Stimulated activated naive CD8-positive, alpha-beta T cell treated with anti-CD3 and anti-CD28 coated beads, Interleukin-15, Interleukin-2, amounts not matched to agents 100 U/mL and 50 U/mL, for 24 hours (primary cell): ENCODE data around the gene CALCB.
A peak's percentile ranks its signal among the peaks of the same experiment; 100 is the strongest.
"Not testable (repeated sequence)": the region's sequence is repeated elsewhere in the genome, so short reads cannot be mapped to it uniquely, and the experiment has no call there.

ENCODE experiments used
- ATAC-seq: fragments of 150-1000 bp; cut with Tn5 transposase; one replicate; pipeline ENCODE4 v1.10.0; 2021
- DNase-seq: peaks from one replicate; pipeline ENCODE4 v3.0.0; 2021

The CALCB gene, protein sequence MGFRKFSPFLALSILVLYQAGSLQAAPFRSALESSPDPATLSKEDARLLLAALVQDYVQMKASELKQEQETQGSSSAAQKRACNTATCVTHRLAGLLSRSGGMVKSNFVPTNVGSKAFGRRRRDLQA

GRCh38 chr11:15073361-15074205, at the start of gene CALCB:
Gene CALCB (plus strand): TSS chr11:15073593. CDS start chr11:15074719, 1,126 bp downstream.
- peak; percentile 38 for DNase-seq
- no peak for ATAC-seq

DNA sequence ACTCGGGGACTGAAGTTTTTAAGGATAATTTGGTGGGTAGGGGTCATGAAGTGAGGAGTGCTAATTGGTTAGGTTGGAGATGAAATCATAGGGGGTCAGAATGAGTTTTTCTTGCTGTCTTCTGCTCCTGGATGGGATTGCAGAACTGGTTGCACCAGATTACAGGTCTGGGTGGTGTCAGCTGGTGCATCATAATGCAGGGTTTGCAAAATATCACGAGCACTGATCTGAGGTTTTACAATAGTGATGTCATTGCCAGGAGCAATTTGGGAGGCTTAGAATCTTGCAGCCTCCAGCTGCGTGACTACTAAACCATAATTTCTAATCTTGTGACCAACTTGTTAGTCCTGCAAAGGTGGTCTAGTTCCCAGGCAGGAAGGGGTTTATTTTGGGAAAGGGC, 46.4 kb upstream of the CALCB start:
- no peak for DNase-seq

GRCh38 chr11:15027956-15028355, 45.4 kb upstream of the CALCB start:
- DNase-seq (no peak), ATAC-seq (no peak)

More for the DNA sequence above, 46.4 kb upstream of the CALCB start:
- no peak for ATAC-seq

GRCh38 chr11:15028379-15028778, 45.0 kb upstream of the CALCB start:
- DNase-seq (no peak), ATAC-seq (no peak)

DNA sequence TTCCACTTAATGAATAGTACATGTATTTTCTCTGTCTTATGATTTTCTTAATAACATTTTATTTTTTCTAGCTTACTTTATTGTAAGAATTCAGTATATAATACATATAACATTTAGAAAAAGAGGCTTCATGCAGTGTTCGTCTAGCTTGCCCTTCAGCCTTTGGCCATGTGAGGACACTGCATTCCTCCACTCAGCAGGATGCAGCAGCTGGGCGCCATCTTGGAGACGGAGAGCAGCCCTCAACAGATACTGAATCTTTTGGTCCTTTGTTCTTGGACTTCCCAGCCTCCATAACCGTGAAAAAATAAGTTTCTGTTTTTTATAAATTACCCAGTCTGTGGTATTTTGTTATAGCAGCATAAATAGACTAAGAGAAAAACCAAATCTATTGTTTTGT, 41.4 kb upstream of the CALCB start:
- ATAC-seq, DNase-seq: not testable (repeated sequence)

DNA sequence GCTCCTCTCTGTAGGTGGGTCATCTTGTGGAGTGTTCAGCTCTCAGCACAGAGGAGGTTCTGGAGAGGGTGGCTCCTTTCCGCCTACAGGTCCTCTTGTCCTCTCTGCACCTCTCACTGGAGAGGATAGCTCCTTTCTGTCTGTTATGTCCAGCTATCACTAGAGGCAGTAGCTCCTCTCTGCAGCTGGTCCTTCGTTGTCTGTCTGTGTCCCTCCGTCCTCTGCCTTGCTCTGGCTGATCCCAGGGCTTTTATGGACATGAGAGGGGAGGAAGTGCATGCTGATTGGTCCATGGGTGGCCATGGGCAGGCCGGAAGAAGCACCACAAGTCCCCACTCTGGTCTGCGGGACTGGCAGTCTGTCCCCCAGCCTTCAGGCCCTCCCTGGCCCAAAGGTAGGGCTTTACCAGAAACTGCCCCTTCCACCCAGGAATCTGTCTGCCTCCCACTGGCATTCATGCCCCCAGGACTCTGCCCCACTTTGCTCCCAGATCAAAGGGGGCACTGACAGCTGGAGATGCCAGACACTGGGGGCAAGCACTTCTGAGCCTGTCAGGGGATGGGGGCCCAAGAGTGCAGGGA, 38.6 kb upstream of the CALCB start:
- DNase-seq = no peak
- ATAC-seq = no peak

GRCh38 chr11:15035283-15035682, 38.1 kb upstream of the CALCB start:
- no peak for ATAC-seq
- DNase-seq = no peak

GRCh38 chr11:15038963-15039362, 34.4 kb upstream of the CALCB start:
- no peak for DNase-seq
- no peak for ATAC-seq

GRCh38 chr11:15045209-15045608, 28.2 kb upstream of the CALCB start:
- DNase-seq (no peak), ATAC-seq (no peak)

- ATAC-seq = no peak
These were observed 27.5 kb upstream of the CALCB start for GRCh38 chr11:15045891-15046290.

GRCh38 chr11:15046673-15047072, 26.7 kb upstream of the CALCB start:
- ATAC-seq = not testable (repeated sequence)

More at GRCh38 chr11:15045891-15046290, 27.5 kb upstream of the CALCB start:
- no peak for DNase-seq

DNA sequence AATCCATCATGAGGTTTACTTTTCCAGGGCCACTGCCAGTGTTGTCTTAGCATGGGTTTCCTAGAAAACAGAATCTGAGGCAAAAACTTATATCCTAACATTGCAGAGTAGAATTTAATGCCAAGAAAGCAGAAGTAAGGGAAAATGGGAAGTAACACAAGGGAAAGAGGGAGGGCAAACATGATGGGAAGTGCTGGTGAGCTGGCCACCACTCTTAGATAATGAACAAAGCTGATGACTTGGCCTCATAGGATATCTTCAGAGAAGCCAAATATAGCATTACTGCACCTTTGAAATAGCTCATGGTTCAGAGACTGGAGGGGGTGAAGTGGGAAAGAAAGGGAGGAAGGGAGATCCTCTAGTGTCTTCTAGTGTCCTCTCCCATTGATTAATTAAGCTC, 24.8 kb upstream of the CALCB start:
- DNase-seq (no peak), ATAC-seq (no peak)

More at GRCh38 chr11:15046673-15047072, 26.7 kb upstream of the CALCB start:
- DNase-seq = not testable (repeated sequence)

GRCh38 chr11:15053191-15053685, 20.2 kb upstream of the CALCB start:
- peak; percentile 89 for ATAC-seq
- DNase-seq = peak; percentile 23

- ATAC-seq (no peak), DNase-seq (no peak)
These were observed 17.6 kb upstream of the CALCB start for GRCh38 chr11:15055620-15056356.

DNA sequence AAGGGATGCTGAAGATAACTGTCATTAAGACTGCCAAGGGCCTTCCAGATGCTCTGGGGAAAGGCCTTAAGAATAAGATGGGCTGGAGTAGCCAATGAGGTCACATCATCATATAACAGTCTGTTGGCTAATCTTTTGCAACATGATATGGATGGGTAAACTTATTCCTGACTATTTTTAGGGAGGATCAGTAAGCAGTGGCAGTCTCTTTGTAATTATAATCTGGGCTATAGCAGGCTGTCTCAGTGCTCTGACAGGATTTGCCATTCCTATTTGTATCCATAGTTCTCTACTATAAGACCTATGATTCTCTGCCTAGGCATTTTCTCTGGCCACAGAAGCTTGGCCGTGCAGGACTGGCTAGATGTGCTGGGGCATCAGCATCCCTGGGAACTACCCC, 16.1 kb upstream of the CALCB start:
- ATAC-seq (no peak), DNase-seq (no peak)

GRCh38 chr11:15059132-15059915, 14.1 kb upstream of the CALCB start:
- peak; percentile 85 for ATAC-seq
- no peak for DNase-seq

DNA sequence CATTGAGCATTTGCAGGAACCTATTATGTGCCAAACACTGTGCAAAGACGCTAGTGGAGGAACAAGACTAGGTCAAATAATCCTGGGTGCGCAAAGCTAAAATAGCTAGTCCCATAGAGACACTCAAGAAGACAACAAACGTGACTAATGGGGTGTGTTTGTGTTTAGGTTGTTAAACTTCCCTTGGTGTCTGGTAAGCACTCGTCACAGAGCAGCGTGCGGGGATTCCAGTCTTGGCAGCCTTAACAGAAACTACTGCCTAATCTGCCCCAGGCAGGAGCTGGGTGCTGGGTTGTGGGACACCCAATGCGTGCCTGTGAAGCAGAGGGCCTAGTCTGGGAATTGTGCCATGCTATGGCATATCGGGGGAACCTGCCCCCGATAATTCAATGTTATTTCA, 10.8 kb upstream of the CALCB start:
- DNase-seq = no peak
- ATAC-seq = no peak

DNA sequence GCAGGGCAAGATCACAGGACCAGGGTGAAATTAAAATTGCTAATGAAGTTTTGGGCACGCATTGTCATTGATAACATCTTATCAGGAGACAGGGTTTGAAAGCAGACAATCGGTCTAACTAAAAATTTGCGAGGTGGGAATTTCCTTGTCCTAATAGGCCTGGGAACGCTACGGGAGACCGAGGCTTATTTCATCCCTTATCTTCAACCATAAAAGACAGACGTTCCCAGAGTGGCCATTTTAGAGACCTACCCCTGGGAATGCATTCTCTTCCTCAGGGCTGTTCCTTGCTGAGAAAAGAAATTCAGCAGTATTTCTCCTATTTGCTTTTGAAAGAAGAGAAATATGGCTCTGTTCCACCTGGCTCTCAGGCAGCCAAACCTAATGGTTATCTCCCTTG, 3.6 kb upstream of the CALCB start:
- not testable (repeated sequence) for DNase-seq, ATAC-seq

DNA sequence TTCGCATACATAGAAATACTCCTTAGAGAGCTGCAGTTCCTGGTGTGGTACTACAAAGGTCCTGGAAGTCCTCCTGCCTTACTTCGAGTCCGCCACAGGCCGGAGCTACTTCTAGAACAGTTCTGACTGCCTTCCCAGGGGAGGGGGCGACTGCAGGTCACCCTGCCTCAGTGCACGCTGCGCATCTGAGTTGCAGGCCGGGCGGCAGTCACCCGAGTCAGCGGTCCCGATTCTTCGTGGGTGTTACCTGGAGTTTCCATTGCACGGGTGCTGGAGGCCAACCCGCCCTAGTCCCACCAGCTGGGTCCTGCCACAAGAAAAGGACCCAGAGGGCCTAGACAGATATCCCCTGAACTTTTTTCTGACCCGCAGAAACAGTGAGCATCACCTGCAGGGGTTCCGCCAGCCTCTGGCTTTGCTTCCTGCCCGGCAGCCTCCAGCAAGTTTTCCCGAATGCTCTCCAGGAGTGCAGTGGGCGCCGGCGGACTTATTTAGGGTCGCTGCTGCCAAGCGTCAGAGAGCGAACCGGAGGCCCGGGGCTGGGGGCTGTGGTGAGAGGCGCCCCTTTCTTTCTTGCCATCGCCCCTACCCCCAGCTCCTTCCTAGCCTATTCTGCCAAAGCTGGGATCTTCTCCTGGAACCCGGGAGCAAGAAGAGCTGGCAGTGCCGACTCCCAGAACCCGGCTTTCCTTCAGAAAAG, 1.7 kb upstream of the CALCB start:
- ATAC-seq (no peak), DNase-seq (no peak)

GRCh38 chr11:15072551-15073143, 746 bp upstream of the CALCB start:
- no peak for DNase-seq
- no peak for ATAC-seq
